Activated T-cell treated with anti-CD3 and anti-CD28 coated beads, Interleukin-2, amount 50 U/mL, for 4 hours (primary cell): ENCODE measurements around the gene PRIM2. TPM values are rescaled to one million over a fixed set of nuclear protein-coding genes. Genes with fewer than 3 reads are reported as not detected.
"Not testable (repeated sequence)": the region's sequence is repeated elsewhere in the genome, so short reads cannot be mapped to it uniquely, and the experiment has no call there.

ENCODE experiments used
- ATAC-seq, 2 donors: fragments of 200-7000 bp; cut with Tn5 transposase; one replicate each; pipeline ENCODE4 v1.10.0; 2021
- DNase-seq: peaks from one replicate; pipeline ENCODE4 v3.0.0-alpha.2; 2020
- H3K27me3 Mint-ChIP-seq: one replicate; pipeline ENCODE4 v1.8.0; 2021; ENCODE audit warnings: low read depth, mixed read lengths
- H3K36me3 Mint-ChIP-seq: one replicate; pipeline ENCODE4 v1.8.0; 2022; ENCODE audit warnings: mixed read lengths; ENCODE audit not compliant: insufficient read depth
- H3K4me1 Mint-ChIP-seq: one replicate; pipeline ENCODE4 v1.8.0; 2021; ENCODE audit warnings: low read depth, mixed read lengths
- H3K4me3 Mint-ChIP-seq: one replicate; pipeline ENCODE4 v1.8.0; 2021; ENCODE audit warnings: mild to moderate bottlenecking, moderate library complexity, mixed read lengths
- H3K9me3 Mint-ChIP-seq: one replicate; pipeline ENCODE4 v1.8.0; 2021; ENCODE audit warnings: mixed read lengths
- total RNA-seq, 3 donors: library from RNA; stranded (reverse); gene quantifications; one replicate each; pipeline ENCODE4 v1.2.1, GENCODE V29; 2021

Gene PRIM2
- total RNA-seq, 3 donors from 2014 or later, result 27.8 to 31.8 (median 29.1) TPM

DNA sequence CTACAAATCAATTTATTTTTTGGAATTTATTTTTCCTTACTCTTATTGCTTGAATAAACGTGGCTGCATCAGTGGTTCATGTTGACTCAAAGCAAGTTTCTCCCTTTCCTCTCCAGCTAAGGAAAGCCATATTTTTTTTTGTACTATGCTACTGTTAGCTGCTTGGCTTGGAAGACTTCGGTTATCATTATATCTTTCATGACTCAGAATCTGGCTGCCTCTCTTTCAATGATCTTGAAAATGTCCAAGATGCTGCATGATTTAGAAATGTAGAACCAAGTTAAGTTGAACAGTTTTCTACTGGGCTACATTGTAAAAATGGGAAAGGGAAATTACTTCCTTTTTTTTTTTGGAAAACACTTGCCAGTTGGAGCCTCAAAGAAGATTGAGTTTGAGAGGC is 44.9 kb downstream of the PRIM2 start:
- H3K9me3 Mint-ChIP-seq, result not testable (repeated sequence)

DNA sequence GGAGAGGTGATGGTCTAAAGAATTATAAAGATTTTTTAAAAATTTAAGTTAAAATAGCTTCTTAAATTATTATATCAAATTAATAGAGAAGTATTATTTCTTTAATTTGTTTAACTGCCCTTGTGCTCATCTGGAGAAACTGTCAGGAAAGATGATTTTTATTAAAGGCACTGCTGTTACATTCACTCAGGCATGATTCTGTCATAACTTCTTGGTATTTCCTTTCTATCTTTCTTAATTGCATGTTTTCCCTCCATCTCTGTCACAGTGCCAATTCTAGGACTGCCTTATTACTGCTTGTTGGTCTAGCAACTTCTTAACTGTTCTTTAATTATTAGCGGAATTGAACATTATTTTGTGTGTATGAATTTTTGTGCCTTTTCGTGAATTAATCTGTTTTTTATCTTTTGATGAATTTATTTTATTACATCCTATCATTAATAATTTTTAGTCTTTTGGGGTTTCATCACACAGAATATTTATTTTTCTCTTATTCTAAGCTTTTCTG is 47.7 kb downstream of the PRIM2 start:
- H3K9me3 Mint-ChIP-seq, ATAC-seq, H3K4me1 Mint-ChIP-seq, DNase-seq, H3K4me3 Mint-ChIP-seq, H3K36me3 Mint-ChIP-seq, H3K27me3 Mint-ChIP-seq: not testable (repeated sequence)

More for the DNA sequence above, 44.9 kb downstream of the PRIM2 start:
- H3K36me3 Mint-ChIP-seq, H3K4me3 Mint-ChIP-seq, ATAC-seq, DNase-seq, H3K4me1 Mint-ChIP-seq, H3K27me3 Mint-ChIP-seq: not testable (repeated sequence)

DNA sequence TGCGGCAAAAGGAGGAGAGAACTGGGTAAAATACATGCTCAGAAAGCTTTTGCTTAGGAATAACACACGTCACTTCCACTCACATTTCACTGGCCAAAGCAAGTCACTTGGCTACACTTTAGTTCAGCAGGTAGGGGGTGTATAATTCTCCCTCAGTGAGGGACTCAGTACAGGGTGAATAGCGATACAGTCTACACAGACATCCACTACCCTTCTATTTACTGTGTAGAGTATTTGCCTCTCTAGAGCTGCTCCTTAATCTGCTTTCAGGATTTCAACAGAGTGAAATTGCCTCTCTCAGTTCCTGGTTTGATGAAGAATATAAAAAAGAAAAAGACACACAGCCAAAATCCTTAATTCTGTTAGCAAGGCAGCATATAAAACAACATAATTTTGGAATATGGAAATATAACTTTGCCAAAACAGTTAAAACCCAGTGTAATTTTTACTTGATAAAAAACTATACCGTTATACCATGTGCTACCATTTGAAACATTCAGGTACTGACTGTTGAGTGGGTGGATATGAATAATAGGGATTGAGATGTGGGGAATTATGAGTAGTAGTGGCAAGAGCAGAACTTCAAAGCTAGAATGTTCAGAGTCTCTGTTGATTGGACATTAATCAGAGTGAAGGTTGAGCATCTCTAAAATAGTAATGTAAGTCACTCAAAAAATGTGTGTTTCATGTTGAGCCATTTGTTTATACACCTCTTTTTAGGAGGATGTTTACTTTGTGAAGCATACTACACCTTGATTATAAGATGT is 51.7 kb downstream of the PRIM2 start:
- H3K36me3 Mint-ChIP-seq, result peaks cover 11% of the 10 kb centered on the region
- not testable (repeated sequence) for DNase-seq, H3K9me3 Mint-ChIP-seq, H3K27me3 Mint-ChIP-seq, H3K4me3 Mint-ChIP-seq, H3K4me1 Mint-ChIP-seq
- peak; percentile 55 to 62 for ATAC-seq

DNA sequence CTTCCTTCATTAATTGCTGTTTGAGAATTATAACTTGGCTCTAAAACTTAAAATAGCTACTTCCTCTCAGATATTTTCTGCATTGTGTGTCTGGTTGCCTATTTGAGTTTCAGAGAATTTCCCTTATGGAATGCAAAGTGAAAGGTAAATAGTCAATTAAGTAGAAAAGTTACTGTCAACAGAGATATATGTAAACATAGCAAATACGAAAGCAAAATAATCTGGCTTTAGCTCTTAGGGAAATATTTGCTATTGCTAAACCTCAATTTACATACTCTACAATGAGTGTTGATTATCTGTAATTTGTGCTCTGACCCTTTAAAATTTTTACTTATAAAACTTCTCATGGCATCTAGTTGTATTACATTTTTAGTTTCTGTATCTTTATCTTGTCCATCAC is 54.3 kb downstream of the PRIM2 start:
- H3K4me1 Mint-ChIP-seq, H3K9me3 Mint-ChIP-seq, DNase-seq, H3K4me3 Mint-ChIP-seq, H3K27me3 Mint-ChIP-seq, ATAC-seq: not testable (repeated sequence)
- H3K36me3 Mint-ChIP-seq, result peaks cover 11% of the 10 kb centered on the region

DNA sequence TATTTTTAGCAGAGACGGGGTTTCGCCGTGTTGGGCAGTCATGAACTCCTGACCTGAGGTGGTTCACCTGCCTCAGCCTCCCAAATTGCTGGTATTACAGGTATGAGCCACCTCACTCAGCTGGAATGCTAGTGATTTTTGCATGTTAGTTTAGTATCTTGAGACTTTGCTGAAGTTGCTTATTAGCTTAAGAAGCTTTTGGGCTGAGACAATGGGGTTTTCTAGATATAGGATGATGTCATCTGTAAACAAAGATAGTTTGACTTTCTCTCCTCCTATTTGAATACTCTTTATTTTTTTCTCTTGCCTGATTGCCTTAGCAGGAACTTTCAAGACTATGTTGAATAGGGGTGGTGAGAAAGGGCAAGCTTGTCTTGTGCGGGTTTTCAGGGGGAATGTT is 57.3 kb downstream of the PRIM2 start:
- not testable (repeated sequence) for H3K9me3 Mint-ChIP-seq, H3K4me3 Mint-ChIP-seq, DNase-seq, H3K4me1 Mint-ChIP-seq, ATAC-seq, H3K27me3 Mint-ChIP-seq
- H3K36me3 Mint-ChIP-seq, result peaks cover 15% of the 10 kb centered on the region

DNA sequence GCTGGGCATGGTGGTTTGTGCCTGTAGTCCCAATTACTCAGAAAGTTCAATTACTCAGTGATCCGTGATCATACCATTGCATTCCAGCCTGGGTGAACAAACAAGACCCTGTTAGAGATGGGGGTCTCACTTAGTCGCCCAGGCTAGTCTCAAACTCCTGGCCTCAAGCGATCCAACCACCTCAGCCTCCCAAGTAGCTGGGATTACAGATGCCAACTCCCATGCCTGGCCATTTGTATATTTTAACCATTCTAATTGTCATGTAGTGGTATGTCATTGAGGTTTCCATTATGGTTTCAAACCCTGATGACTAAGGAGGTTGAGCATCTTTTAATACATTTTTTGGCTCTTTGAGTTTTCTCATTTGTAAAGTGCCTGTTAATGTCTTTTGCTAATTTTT is 58.7 kb downstream of the PRIM2 start:
- DNase-seq, H3K4me1 Mint-ChIP-seq, H3K4me3 Mint-ChIP-seq, H3K27me3 Mint-ChIP-seq, H3K9me3 Mint-ChIP-seq, ATAC-seq: not testable (repeated sequence)
- H3K36me3 Mint-ChIP-seq, result peaks cover 24% of the 10 kb centered on the region

DNA sequence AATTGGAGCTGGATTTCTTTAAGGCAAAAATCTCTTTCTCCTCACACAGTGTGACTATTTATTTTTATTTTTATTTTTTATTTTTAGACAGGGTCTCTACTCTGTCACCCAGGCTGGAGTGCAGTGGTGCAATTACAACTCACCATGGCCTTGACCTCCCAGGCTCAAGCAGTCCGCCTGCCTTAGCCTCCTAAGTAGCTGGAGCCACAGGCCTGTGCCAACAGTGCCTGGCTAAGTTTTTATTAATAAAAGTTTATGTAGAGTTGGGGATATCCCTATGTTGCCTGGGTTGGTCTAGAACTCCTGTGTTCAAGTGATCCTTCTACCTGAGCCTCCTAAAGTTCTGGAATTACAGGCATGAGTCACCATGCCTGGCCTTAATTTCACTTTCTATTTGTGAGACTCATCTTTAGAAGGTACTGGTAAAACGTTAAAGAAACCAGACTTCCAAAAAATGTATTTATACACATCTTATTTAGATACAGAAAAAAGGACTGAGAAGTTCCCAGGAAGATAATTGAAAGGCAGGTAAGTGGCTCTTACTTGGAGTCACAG is 71.7 kb downstream of the PRIM2 start:
- H3K9me3 Mint-ChIP-seq, result peaks cover 11% of the 10 kb centered on the region
- ATAC-seq, H3K27me3 Mint-ChIP-seq, DNase-seq, H3K4me3 Mint-ChIP-seq: not testable (repeated sequence)
- peaks cover 32% of the 10 kb centered on the region for H3K36me3 Mint-ChIP-seq
- H3K4me1 Mint-ChIP-seq, result peaks cover 11% of the 10 kb centered on the region

DNA sequence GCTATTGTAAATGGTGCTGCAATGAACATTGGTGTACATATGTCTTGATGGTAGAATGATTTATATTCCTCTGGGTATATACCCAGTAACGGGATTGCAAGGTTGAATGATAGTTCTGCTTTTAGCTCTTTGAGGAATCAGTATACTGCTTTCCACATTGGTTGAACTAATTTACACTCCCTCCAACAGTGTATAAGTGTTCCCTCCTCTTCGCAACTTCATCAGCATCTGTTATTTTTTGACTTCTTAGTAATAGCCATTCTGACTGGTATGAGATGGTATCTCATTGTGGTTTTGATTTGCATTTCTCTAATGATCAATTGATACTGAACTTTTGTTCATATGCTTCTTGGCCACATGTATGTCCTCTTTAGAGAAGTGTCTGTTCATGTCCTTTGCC is 73.4 kb downstream of the PRIM2 start:
- Mint-ChIP-seq H3K9me3 (peaks cover 21% of the 10 kb centered on the region), H3K4me1 (peaks cover 21% of the 10 kb centered on the region), H3K36me3 (peaks cover 30% of the 10 kb centered on the region)
- not testable (repeated sequence) for H3K4me3 Mint-ChIP-seq, ATAC-seq, DNase-seq, H3K27me3 Mint-ChIP-seq

DNA sequence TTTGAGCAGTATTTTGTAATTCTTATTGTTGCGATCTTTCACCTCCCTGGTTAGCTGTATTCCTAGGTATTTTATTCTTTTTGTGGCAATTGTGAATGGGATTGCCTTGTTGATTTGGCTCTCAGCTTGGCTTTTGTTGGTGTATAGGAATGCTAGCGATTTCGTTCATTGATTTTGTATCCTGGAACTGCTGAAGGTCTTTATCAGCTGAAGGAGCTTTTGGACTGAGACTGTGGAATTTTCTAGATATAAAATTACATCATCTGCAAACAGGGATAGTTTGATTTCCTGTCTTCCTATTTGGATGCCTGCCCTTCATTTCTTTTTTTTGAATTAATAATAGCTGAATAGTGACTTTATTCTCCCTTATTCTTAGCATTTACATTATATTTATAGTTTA is 74.6 kb downstream of the PRIM2 start:
- H3K27me3 Mint-ChIP-seq, DNase-seq, H3K4me3 Mint-ChIP-seq, ATAC-seq: not testable (repeated sequence)
- H3K4me1 Mint-ChIP-seq, result peaks cover 21% of the 10 kb centered on the region
- peaks cover 32% of the 10 kb centered on the region for H3K9me3 Mint-ChIP-seq
- H3K36me3 Mint-ChIP-seq, result peaks cover 40% of the 10 kb centered on the region

DNA sequence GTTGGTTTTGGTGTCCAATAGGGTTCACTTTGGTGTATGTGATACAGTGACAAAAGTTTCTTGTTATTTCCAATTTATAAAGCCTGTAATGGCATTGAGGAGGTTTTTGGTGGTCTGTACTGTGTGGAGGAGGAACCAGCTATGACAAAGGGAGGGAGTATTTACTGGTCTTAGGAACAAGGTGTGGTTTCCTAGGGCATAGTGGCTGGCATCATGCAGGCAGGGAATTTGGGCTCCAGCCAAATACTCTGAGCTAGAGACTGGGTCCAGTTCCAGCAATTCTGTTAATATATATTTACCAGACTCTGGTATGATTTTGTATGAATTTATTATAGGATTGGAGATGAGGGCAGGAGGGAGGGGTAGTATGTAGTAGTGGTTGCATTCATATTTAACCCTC is 101.9 kb downstream of the PRIM2 start:
- not testable (repeated sequence) for H3K9me3 Mint-ChIP-seq
- H3K36me3 Mint-ChIP-seq, result peaks cover 18% of the 10 kb centered on the region

DNA sequence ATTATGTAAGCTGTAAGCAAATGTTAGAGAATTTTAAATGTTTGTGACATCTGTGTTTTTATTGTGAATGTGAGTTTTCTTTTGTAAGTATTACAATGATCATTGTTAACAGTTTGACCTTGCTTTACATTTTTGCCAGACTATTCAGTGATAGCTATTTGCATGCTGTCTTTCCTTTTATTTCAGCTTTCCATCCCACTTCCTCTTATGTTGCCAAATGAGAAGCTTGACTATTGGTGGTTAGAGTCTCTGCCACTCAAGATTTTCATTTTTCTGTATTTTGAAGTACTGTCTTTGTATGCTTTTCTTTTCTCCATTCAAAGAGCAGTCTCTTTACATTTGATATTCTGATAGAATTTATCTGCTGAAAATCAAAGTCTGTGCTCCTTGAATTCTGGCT is 104.1 kb downstream of the PRIM2 start:
- Mint-ChIP-seq H3K9me3 (no peaks in the 10 kb centered on the region), H3K36me3 (peaks cover 8% of the 10 kb centered on the region), H3K4me3 (no peak overlapping the region), H3K27me3 (no peaks in the 10 kb centered on the region), H3K4me1 (peaks cover 3% of the 10 kb centered on the region)
- ATAC-seq, result no peak
- DNase-seq, result no peak

More for the DNA sequence above, 101.9 kb downstream of the PRIM2 start:
- not testable (repeated sequence) for DNase-seq, H3K4me1 Mint-ChIP-seq, ATAC-seq, H3K27me3 Mint-ChIP-seq, H3K4me3 Mint-ChIP-seq

DNA sequence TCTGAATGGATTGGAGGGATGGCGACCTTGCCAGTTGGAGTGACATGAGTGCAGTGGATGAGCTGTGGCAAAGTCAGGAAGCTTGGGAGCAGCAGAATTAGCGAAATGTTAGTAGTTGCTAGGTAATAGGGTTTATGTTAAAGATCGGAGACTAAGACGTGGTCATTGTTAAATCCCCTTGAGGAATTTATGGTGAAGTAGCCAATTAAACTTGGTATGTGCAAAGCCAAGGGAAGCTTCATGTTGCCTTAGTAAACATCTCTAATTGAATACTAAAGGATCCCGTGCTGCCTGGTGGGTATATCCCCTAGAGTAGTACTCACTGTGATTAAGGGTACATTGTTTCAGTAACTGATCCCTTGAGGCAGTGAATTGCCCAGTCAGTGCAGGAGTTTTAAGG is 106.0 kb downstream of the PRIM2 start:
- ATAC-seq (no peak), DNase-seq (no peak)
- no peaks in the 10 kb centered on the region for H3K27me3 Mint-ChIP-seq
- H3K36me3 Mint-ChIP-seq, result peaks cover 7% of the 10 kb centered on the region
- H3K9me3 Mint-ChIP-seq, result no peaks in the 10 kb centered on the region
- H3K4me3 Mint-ChIP-seq, result no peak overlapping the region
- H3K4me1 Mint-ChIP-seq, result peaks cover 3% of the 10 kb centered on the region

DNA sequence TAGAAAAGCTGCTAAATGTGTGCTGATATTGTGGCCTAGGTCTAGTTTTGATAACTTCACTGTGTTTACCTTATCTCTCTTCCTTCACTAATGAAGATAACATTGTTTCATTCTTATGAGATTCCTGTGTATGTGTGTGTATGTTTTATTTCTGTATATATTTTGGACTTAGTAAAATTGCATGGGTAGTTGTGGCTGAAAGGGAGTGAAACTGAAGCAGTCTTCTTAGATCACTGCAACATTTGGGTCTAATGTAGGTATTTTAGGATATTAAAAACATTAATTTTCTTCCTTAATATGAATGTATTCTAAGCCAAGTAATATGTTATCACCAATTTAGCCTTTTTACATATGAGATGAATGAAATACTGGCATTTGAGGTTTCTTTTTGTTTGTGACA is 114.3 kb downstream of the PRIM2 start:
- H3K4me3 Mint-ChIP-seq, ATAC-seq, H3K9me3 Mint-ChIP-seq, DNase-seq, H3K36me3 Mint-ChIP-seq, H3K27me3 Mint-ChIP-seq: not testable (repeated sequence)
- H3K4me1 Mint-ChIP-seq, result peaks cover 22% of the 10 kb centered on the region

DNA sequence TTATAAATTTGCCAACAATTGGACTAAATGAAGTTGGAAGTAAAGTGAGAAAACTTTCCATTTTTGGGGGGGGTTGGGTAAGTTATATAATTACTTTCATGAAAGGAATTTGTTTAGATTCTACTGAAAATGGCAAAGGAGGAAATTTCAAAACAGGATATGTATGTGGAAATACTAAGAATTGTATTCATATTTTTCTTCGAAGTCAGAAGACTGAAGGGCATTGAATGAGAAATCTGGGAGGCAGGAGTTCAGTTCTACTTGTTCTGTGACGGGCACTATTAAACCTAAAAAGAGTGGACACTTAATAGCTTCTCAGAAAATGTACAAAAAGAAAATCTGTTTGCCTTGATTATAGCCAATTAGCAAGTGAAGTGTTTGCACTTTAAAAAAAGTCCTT is 114.7 kb downstream of the PRIM2 start:
- no peaks in the 10 kb centered on the region for H3K27me3 Mint-ChIP-seq
- DNase-seq, result no peak
- H3K9me3 Mint-ChIP-seq, result no peaks in the 10 kb centered on the region
- peaks cover 22% of the 10 kb centered on the region for H3K4me1 Mint-ChIP-seq
- no peak overlapping the region for H3K4me3 Mint-ChIP-seq
- ATAC-seq, result no peak
- peaks cover 7% of the 10 kb centered on the region for H3K36me3 Mint-ChIP-seq
